Uterus (tissue), 4 donors: Measurements from ENCODE around the gene GRIN2B. TPM values are rescaled to one million over a fixed set of nuclear protein-coding genes. Genes with fewer than 3 reads are reported as not detected.

Source experiments
- DNase-seq, 2 donors: peaks; one replicate each; pipeline ENCODE4 v3.0.0-alpha.2; 2019 to 2020
- H3K27ac ChIP-seq, 2 donors: fragments of 200-600 bp; sonication (generic); 1 replicate in 1 of 2; 2 replicates in 1 of 2; pipeline ENCODE4 v1.5.1; 2016 to 2018
- H3K27me3 ChIP-seq, 2 donors: fragments of 200-600 bp; sonication (generic); one replicate each; pipeline ENCODE4 v1.5.1; 2018 to 2019; ENCODE audit warnings: control low read depth in 1 of 2
- H3K36me3 ChIP-seq, 2 donors: fragments of 200-600 bp; sonication (generic); one replicate each; pipeline ENCODE4 v1.5.1; 2019; ENCODE audit warnings: control low read depth in 1 of 2
- H3K4me1 ChIP-seq, 2 donors: fragments of 200-600 bp; sonication (generic); one replicate each; pipeline ENCODE4 v1.5.1; 2018 to 2019; ENCODE audit warnings: control low read depth in 1 of 2
- H3K4me3 ChIP-seq, 2 donors: fragments of 200-600 bp; sonication (generic); 1 replicate in 1 of 2; 2 replicates in 1 of 2; pipeline ENCODE4 v1.5.1; 2018 to 2019; ENCODE audit warnings: mild to moderate bottlenecking in 1 of 2
- H3K9me3 ChIP-seq, 2 donors: fragments of 200-600 bp; sonication (generic); one replicate each; pipeline ENCODE4 v1.5.1; 2019; ENCODE audit warnings: control low read depth in 1 of 2
- POLR2A ChIP-seq, 2 donors: fragments of 450-650 bp; IDR thresholded peaks; one replicate each; pipeline ENCODE4 v1.6.1; 2016; ENCODE audit warnings: antibody characterized with exemption in 2 of 2, mild to moderate bottlenecking in 1 of 2, moderate library complexity in 1 of 2
- intact Hi-C: fragments of 100-400 bp; cut with DNase I; formaldehyde crosslinking; loops from one replicate; pipeline ENCODE4 v1.15.1; 2023; ENCODE audit warnings: low total_unique reads
- total RNA-seq, 4 donors: library from RNA; depleted of rRNA in 3 of 4; stranded (reverse); fragments of >200 nt in 3 of 4; gene quantifications; one replicate each; pipeline versions ENCODE4 v1.1.0 to v1.2.4, GENCODE V29; 2014 to 2023
- TF ChIP-seq, protein P1 (sequence below), 4 experiments: fragments of 200-600 bp in 2 of 4; fragments of 450-650 bp in 2 of 4; sonication (generic) in 2 of 4; IDR thresholded peaks; one replicate each; pipeline ENCODE4 v1.5.1; 2016 to 2019; ENCODE audit warnings: antibody characterized with exemption in 4 of 4, mild to moderate bottlenecking in 2 of 4, moderate library complexity in 1 of 4
- donor health status: DM: yes; HTN: yes; CAD: no.

Gene GRIN2B
- total RNA-seq, 4 donors from 2014 or later, result under 0.01 to 0.07 TPM; not detected in 2

GRCh38 chr12:14007639-14008038 is 26.2 kb upstream of the GRIN2B start:
- no peak for DNase-seq
- no peak overlapping the region for H3K27ac ChIP-seq
- no peaks in the 10 kb centered on the region for H3K36me3 ChIP-seq
- TF ChIP-seq POLR2A (IDR thresholded peaks at IDR 0.05), result no peak
- TF ChIP-seq, protein P1, sequence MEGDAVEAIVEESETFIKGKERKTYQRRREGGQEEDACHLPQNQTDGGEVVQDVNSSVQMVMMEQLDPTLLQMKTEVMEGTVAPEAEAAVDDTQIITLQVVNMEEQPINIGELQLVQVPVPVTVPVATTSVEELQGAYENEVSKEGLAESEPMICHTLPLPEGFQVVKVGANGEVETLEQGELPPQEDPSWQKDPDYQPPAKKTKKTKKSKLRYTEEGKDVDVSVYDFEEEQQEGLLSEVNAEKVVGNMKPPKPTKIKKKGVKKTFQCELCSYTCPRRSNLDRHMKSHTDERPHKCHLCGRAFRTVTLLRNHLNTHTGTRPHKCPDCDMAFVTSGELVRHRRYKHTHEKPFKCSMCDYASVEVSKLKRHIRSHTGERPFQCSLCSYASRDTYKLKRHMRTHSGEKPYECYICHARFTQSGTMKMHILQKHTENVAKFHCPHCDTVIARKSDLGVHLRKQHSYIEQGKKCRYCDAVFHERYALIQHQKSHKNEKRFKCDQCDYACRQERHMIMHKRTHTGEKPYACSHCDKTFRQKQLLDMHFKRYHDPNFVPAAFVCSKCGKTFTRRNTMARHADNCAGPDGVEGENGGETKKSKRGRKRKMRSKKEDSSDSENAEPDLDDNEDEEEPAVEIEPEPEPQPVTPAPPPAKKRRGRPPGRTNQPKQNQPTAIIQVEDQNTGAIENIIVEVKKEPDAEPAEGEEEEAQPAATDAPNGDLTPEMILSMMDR (IDR thresholded peaks at IDR 0.05), result no peak
- intact Hi-C loops, result no loop called here
- no peaks in the 10 kb centered on the region for H3K27me3 ChIP-seq
- no peaks in the 10 kb centered on the region for H3K4me1 ChIP-seq
- no peak overlapping the region for H3K4me3 ChIP-seq
- no peaks in the 10 kb centered on the region for H3K9me3 ChIP-seq

- TF ChIP-seq, protein P1 (IDR thresholded peaks at IDR 0.05), result no peak
- no peak for TF ChIP-seq POLR2A (IDR thresholded peaks at IDR 0.05)
- Histone ChIP-seq H3K4me3 (no peak overlapping the region), H3K27ac (no peak overlapping the region)
These were observed 11.2 kb upstream of the GRIN2B start for GRCh38 chr12:13992585-13992984.

GRCh38 chr12:13992106-13992505 is 10.7 kb upstream of the GRIN2B start:
- no peaks in the 10 kb centered on the region for H3K36me3 ChIP-seq
- H3K4me3 ChIP-seq, result no peak overlapping the region
- no peaks in the 10 kb centered on the region for H3K4me1 ChIP-seq
- DNase-seq, result no peak
- intact Hi-C loops, result no loop called here
- H3K9me3 ChIP-seq, result no peaks in the 10 kb centered on the region
- H3K27me3 ChIP-seq, result no peaks in the 10 kb centered on the region
- TF ChIP-seq POLR2A (IDR thresholded peaks at IDR 0.05), result no peak
- TF ChIP-seq, protein P1 (IDR thresholded peaks at IDR 0.05), result no peak
- no peak overlapping the region for H3K27ac ChIP-seq

More at GRCh38 chr12:13992585-13992984, 11.2 kb upstream of the GRIN2B start:
- no peaks in the 10 kb centered on the region for H3K4me1 ChIP-seq
- no peak for DNase-seq
- no peaks in the 10 kb centered on the region for H3K36me3 ChIP-seq
- intact Hi-C loops, result no loop called here
- no peaks in the 10 kb centered on the region for H3K9me3 ChIP-seq
- no peaks in the 10 kb centered on the region for H3K27me3 ChIP-seq

GRCh38 chr12:13986031-13986430 is 4.6 kb upstream of the GRIN2B start:
- Histone ChIP-seq H3K4me3 (no peak overlapping the region), H3K27ac (no peak overlapping the region), H3K9me3 (no peaks in the 10 kb centered on the region), H3K4me1 (peaks cover 0 to 5% of the 10 kb centered on the region in 2 donors), H3K36me3 (no peaks in the 10 kb centered on the region), H3K27me3 (peaks cover 0 to 40% of the 10 kb centered on the region in 2 donors)
- DNase-seq, result no peak
- intact Hi-C loops, result no loop called here
- no peak for TF ChIP-seq POLR2A (IDR thresholded peaks at IDR 0.05)
- TF ChIP-seq, protein P1 (IDR thresholded peaks at IDR 0.05), result no peak

- H3K27ac ChIP-seq, result no peak overlapping the region
- intact Hi-C loops, result no loop called here
- no peak overlapping the region for H3K4me3 ChIP-seq
- H3K27me3 ChIP-seq, result peaks cover 0 to 40% of the 10 kb centered on the region in 2 donors
- H3K36me3 ChIP-seq, result no peaks in the 10 kb centered on the region
- H3K9me3 ChIP-seq, result no peaks in the 10 kb centered on the region
- TF ChIP-seq, protein P1 (IDR thresholded peaks at IDR 0.05), result no peak
- no peak for TF ChIP-seq POLR2A (IDR thresholded peaks at IDR 0.05)
- peaks cover 0 to 11% of the 10 kb centered on the region in 2 donors for H3K4me1 ChIP-seq
- DNase-seq, result no peak
These were observed 588 bp upstream of the GRIN2B start for GRCh38 chr12:13981990-13982389.
